ENCODE results near the gene GPD1L. TPM values are rescaled to one million over a fixed set of nuclear protein-coding genes. Genes with fewer than 3 reads are reported as not detected.

GPD1L gene
- polyA plus RNA-seq, 3 donors from 2014 or later, result 9.0 to 22.4 (median 20.8) TPM

DNA sequence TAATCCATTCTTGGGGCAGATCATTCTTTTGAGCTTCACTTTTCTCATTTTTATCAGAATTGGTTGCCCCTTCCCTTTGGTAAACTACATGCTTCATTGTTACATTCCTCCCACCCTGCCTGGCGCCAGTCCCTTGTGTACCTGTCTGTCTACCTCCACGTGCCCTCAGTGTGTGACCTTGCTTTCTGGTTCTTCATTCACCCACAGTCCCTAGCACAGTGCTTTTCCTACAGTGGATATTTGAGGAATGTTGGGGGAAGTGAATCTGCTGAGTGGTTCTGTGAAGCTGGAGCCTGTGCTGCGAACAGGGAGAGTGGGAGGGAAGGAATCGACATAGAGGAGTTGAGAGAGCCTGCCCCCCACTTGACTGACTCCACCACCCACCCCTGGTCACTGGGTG is 23.4 kb downstream of the GPD1L start:
- DNase-seq, result no peak
- Mint-ChIP-seq H3K4me3 (no peak overlapping the region), H3K36me3 (peaks cover 7 to 37% (median 20%) of the 10 kb centered on the region in 3 donors), H3K9me3 (no peaks in the 10 kb centered on the region), H3K27ac (peak overlapping the region in 3 of 6 donors; percentile 5 to 42 (median 20)), H3K4me1 (peaks cover 12 to 36% of the 10 kb centered on the region in 2 donors), H3K27me3 (ENCODE audit: low read depth in 3 of 3) (peaks cover 0 to 2% (median 1%) of the 10 kb centered on the region in 3 donors)

DNA sequence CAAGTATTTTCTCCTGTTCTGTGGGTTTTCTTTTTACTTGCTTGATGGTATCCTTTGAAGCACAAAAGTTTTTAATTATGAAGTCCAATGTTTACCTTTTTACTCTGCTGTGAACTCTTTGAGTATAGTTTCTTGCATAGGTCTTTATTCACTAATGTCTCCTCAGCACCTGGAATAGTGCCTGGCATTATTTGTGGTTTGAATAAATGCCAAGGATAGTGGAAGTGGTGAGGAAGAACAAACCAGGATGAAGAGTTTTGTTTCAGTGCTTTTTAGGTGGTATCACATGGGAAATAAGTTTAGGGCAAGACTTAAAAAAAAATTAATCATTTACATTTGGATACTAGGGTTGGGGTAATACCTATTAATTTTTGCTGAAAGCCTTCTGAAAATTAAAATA is 25.7 kb downstream of the GPD1L start:
- H3K9me3 Mint-ChIP-seq, result no peaks in the 10 kb centered on the region
- peaks cover 0 to 1% (median 0%) of the 10 kb centered on the region in 3 donors for H3K27me3 Mint-ChIP-seq (ENCODE audit: low read depth in 3 of 3)
- H3K36me3 Mint-ChIP-seq, result peaks cover 10 to 40% (median 26%) of the 10 kb centered on the region in 3 donors

DNA sequence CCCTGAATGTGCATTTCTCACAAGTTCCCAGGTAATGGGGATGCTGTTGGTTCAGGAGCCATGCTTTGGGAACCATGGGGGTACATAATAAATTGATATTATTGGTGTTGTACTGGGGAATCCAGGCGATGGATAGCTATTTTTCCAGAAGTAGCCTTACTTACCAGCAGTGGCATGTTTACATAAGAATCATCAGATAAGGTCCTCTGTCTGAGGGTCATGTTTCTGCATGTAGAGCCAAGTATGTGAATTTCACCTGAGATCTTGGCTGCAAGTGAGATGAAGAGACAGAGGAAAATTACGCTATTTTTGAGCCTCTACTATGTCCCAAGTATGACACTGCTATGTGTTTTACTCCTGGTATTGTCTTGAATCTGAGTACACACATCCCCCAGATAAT is 26.3 kb downstream of the GPD1L start:
- H3K27me3 Mint-ChIP-seq (ENCODE audit: low read depth in 3 of 3), result peaks cover 0 to 1% (median 0%) of the 10 kb centered on the region in 3 donors
- H3K9me3 Mint-ChIP-seq, result no peaks in the 10 kb centered on the region
- H3K36me3 Mint-ChIP-seq, result peaks cover 10 to 40% (median 26%) of the 10 kb centered on the region in 3 donors
- no peak overlapping the region for H3K27ac Mint-ChIP-seq
- no peak for DNase-seq
- peaks cover 2 to 24% of the 10 kb centered on the region in 2 donors for H3K4me1 Mint-ChIP-seq
- H3K4me3 Mint-ChIP-seq, result no peak overlapping the region

More for the DNA sequence above, 25.7 kb downstream of the GPD1L start:
- Mint-ChIP-seq H3K27ac (no peak overlapping the region), H3K4me3 (no peak overlapping the region), H3K4me1 (peaks cover 0 to 22% of the 10 kb centered on the region in 2 donors)
- no peak for DNase-seq

DNA sequence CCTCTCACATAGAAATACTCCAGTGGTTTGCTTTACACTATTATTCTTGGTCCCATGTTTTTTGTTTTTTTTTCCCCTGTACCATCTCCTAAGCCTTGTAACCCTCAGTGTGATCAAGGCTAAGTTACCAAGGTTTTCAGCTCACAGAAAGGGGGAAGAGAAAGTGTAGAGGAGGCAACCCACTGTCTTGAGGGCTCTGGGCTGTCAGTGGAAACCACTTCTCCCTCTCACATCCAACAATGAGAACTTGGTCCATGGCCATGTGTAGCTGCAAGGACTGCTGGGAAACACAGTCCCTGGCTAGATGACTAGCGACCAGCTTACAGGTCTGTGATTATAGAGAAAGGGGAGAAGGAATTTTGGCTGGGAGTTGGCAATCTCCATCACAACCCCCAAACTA is 30.3 kb downstream of the GPD1L start:
- DNase-seq, result no peak
- peaks cover 4 to 29% (median 12%) of the 10 kb centered on the region in 3 donors for H3K36me3 Mint-ChIP-seq
- H3K4me3 Mint-ChIP-seq, result no peak overlapping the region
- no peaks in the 10 kb centered on the region for H3K9me3 Mint-ChIP-seq
- no peak overlapping the region for H3K27ac Mint-ChIP-seq
- no peaks in the 10 kb centered on the region for H3K27me3 Mint-ChIP-seq (ENCODE audit: low read depth in 3 of 3)
- H3K4me1 Mint-ChIP-seq, result peaks cover 16 to 31% of the 10 kb centered on the region in 2 donors

DNA sequence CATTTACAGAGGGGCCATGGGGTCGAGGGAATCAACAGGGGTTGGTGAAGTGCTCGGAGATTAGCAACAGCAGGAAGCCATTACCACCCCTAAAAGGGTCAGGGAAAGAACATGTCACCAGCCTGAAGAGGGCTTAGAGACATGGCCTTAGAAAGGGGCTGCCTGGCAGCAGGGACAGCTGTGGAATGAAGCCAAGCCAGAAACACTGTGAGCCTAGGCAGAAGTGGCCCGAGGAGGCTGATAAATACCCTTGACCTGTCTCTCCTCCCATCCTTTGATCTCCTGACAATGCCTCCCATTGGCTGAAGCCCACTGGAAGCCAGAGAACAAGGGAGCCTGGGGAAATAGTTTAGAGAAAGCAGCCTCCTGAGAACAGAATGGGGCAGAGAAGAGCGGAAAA is 31.4 kb downstream of the GPD1L start:
- no peak for DNase-seq
- no peak overlapping the region for H3K4me3 Mint-ChIP-seq

DNA sequence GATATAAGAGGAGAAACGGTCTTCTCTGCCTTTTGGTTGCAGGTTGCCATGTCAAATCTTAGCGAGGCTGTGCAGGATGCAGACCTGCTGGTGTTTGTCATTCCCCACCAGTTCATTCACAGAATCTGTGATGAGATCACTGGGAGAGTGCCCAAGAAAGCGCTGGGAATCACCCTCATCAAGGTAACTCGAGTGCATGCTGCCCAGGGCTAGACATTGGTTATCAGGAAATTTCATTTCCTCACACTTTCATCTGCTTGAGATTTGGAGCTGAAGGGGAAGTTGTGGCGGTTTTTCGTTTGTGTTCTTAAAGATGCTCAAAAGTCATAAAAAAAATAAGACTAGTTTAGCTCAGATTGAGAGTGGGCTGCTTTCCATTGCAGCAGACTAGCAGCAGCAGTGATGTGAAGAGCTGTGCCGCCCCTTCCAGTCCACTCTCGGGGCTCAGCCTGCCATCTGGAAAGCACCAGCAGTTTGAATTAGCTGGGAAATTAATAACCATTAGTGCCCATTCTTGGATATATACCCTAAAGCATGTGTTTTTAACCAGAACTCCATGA is 32.2 kb downstream of the GPD1L start:
- peaks cover 16 to 31% of the 10 kb centered on the region in 2 donors for H3K4me1 Mint-ChIP-seq
- peak overlapping the region in 1 of 6 donors; percentile 7 for H3K27ac Mint-ChIP-seq
- H3K4me3 Mint-ChIP-seq, result peak overlapping the region in 2 of 5 donors; percentile 3 to 18
- peaks cover 4 to 26% (median 7%) of the 10 kb centered on the region in 3 donors for H3K36me3 Mint-ChIP-seq
- H3K27me3 Mint-ChIP-seq (ENCODE audit: low read depth in 3 of 3), result no peaks in the 10 kb centered on the region
- H3K9me3 Mint-ChIP-seq, result no peaks in the 10 kb centered on the region
- DNase-seq, result no peak

More for the DNA sequence above, 31.4 kb downstream of the GPD1L start:
- Mint-ChIP-seq H3K27ac (peak overlapping the region in 1 of 6 donors; percentile 7), H3K27me3 (ENCODE audit: low read depth in 3 of 3) (no peaks in the 10 kb centered on the region), H3K36me3 (peaks cover 4 to 26% (median 12%) of the 10 kb centered on the region in 3 donors), H3K9me3 (no peaks in the 10 kb centered on the region), H3K4me1 (peaks cover 16 to 31% of the 10 kb centered on the region in 2 donors)

DNA sequence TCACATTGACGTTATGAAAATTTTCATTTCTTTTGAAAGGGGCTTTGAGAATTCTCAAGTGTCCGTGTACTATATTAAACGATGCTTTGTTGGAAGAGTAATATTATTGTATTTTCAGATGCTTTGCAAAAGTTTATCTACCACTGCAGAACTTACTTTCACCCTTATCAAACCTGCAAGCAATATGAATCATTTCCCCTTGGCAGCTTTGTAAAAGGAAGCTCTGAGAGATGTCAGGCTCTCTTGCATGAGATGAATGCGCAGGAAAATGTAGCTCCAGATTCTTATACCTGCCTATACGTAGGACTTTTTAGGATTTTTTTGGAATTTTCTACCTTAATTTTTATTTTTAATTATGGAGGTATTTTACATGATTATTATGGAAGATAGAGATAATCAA is 34.5 kb downstream of the GPD1L start:
- Mint-ChIP-seq H3K36me3 (peaks cover 0 to 19% (median 1%) of the 10 kb centered on the region in 3 donors), H3K27ac (no peak overlapping the region), H3K4me1 (peaks cover 19 to 30% of the 10 kb centered on the region in 2 donors), H3K9me3 (no peaks in the 10 kb centered on the region), H3K4me3 (no peak overlapping the region), H3K27me3 (ENCODE audit: low read depth in 3 of 3) (no peaks in the 10 kb centered on the region)
- no peak for DNase-seq

DNA sequence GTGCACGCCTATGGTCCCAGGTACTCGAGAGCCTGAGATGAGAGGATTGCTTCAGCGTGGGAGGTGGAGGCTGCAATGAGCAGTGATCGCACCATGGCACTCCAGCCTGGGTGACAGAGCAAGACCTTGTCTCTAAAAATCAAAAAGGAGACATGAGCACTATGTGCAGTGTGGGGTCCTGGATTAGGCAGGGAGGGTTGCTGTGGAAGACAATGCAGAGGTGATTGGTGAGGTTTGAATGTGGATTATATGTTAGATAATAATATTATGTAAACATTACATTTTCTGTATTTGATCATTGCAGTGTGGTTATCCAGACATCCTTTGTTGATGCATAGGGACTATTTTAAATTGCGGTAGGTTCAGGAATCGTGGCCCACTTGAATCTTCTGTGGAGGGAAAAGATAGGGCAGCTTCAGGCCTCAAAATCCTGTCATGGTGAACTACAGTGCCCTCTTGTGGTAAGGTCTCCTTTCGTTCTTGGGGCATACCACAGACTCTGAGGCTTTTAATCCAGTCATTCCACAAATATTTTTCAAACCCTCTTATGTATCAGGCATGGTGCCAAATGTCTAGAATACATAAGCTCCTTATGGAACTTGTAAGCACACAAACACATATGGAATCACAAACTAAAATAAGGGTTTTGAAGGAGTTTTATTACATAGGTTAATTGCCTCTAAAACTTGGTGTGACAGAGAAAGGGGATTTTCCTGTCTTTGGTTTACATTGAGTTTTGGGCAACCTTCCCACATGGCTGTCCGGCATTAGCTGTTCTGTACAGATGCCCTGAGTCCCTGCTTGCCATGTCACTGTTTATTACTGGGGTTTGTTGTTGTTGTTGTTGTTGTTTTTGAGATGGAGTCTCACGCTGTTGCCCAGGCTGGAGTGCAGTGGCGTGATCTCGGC is 37.7 kb downstream of the GPD1L start:
- no peaks in the 10 kb centered on the region for H3K9me3 Mint-ChIP-seq
- peak overlapping the region in 1 of 6 donors; percentile 42 for H3K27ac Mint-ChIP-seq
- no peaks in the 10 kb centered on the region for H3K27me3 Mint-ChIP-seq (ENCODE audit: low read depth in 3 of 3)
- no peak overlapping the region for H3K4me3 Mint-ChIP-seq
- peaks cover 2 to 4% of the 10 kb centered on the region in 2 donors for H3K4me1 Mint-ChIP-seq
- DNase-seq, result peak; percentile 47 to 57 (median 56)
- peaks cover 13 to 43% (median 19%) of the 10 kb centered on the region in 3 donors for H3K36me3 Mint-ChIP-seq

DNA sequence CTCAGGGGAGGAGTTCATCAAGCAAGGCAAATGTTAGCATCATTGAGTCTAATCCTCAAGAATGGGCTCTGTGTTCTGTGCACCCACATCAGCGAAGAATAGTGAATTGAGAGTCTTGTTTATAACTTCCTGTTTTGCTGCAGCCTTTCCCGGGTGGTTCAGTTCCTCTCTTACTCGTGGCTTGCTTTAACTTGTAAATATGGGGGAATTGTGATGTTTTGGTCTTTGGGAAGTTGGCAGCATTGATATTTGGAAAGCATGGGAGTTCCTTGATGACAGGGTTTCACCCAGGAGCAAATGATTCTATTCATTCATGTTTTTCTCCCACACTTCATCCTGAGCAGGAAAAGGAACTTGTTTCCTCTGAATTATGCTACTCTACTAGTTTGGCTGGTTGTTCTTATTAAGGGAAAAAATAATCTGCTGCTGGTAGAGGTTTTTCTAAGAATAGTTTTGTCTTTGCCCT is 40.4 kb downstream of the GPD1L start:
- Mint-ChIP-seq H3K4me1 (peaks cover 0 to 2% of the 10 kb centered on the region in 2 donors), H3K4me3 (no peak overlapping the region), H3K9me3 (no peaks in the 10 kb centered on the region), H3K36me3 (peaks cover 22 to 42% (median 33%) of the 10 kb centered on the region in 3 donors), H3K27ac (peak overlapping the region in 1 of 6 donors; percentile 39), H3K27me3 (ENCODE audit: low read depth in 3 of 3) (no peaks in the 10 kb centered on the region)
- no peak for DNase-seq

DNA sequence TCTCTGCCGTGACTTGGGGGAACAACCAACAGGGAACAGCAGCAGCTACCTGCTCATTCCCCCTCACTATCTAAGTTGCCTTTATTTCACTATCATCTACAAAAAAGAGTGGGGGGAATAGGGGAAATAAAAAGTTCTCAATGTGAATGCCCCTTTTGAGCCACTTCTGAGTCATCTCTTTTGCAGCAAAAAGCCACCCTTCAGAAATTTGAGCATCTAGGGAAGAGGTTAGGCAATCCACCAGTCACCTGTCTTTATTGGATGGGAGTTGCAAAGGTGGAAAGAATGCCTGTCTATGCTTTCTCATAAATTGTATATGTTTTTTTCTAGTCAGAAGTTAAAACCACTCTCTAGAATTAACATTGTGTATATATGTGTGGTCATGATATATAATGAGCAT is 41.1 kb downstream of the GPD1L start:
- no peak for DNase-seq
- Mint-ChIP-seq H3K27me3 (ENCODE audit: low read depth in 3 of 3) (no peaks in the 10 kb centered on the region), H3K9me3 (no peaks in the 10 kb centered on the region), H3K27ac (no peak overlapping the region), H3K4me3 (no peak overlapping the region), H3K36me3 (peaks cover 29 to 47% (median 38%) of the 10 kb centered on the region in 3 donors), H3K4me1 (peaks cover 0 to 2% of the 10 kb centered on the region in 2 donors)

DNA sequence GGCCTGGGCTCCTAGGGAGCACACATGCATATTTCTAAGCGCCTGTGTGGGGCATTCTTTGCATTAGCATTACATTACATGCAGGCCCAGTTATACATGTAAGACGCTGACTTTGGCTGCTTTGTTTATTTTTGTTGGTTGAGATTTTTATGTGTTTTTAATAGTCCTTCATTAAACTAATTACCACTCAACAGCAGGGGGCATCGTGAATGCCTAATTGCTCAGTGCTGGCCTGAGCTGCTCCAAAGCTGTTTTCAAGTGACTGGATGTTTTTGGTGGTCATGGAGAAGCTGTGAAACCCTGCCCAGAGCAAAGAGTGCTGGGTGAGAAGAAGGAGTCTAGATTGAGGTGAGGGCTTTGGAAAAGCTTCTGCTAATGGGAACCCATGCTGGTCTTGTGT is 41.5 kb downstream of the GPD1L start:
- no peak overlapping the region for H3K4me3 Mint-ChIP-seq
- H3K9me3 Mint-ChIP-seq, result no peaks in the 10 kb centered on the region
- peaks cover 31 to 51% (median 40%) of the 10 kb centered on the region in 3 donors for H3K36me3 Mint-ChIP-seq
- no peak overlapping the region for H3K27ac Mint-ChIP-seq
- DNase-seq, result no peak
- H3K27me3 Mint-ChIP-seq (ENCODE audit: low read depth in 3 of 3), result no peaks in the 10 kb centered on the region
- peaks cover 0 to 2% of the 10 kb centered on the region in 2 donors for H3K4me1 Mint-ChIP-seq

DNA sequence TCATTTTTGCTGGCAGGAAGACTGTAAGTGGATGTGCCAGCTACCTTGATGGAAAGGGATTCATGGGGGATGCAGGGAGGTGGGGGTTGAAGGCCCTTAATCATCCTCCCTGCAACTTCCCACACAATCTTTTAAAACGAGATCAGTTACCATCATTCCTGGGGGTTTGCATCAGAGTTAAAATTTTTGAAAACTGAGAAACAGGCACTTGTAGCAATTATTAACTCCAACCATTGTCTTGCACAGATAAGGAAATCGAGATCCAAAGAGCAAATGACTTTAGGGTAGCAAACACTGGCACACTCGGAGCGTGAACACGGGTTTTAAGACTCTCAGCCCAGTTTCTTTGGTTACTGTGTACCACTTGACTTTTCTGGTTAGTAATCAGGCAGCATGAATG is 41.9 kb downstream of the GPD1L start:
- no peaks in the 10 kb centered on the region for H3K9me3 Mint-ChIP-seq
- no peak overlapping the region for H3K4me3 Mint-ChIP-seq
- DNase-seq, result no peak
- no peak overlapping the region for H3K27ac Mint-ChIP-seq
- peaks cover 31 to 51% (median 40%) of the 10 kb centered on the region in 3 donors for H3K36me3 Mint-ChIP-seq
- H3K27me3 Mint-ChIP-seq (ENCODE audit: low read depth in 3 of 3), result no peaks in the 10 kb centered on the region
- H3K4me1 Mint-ChIP-seq, result peaks cover 0 to 2% of the 10 kb centered on the region in 2 donors

DNA sequence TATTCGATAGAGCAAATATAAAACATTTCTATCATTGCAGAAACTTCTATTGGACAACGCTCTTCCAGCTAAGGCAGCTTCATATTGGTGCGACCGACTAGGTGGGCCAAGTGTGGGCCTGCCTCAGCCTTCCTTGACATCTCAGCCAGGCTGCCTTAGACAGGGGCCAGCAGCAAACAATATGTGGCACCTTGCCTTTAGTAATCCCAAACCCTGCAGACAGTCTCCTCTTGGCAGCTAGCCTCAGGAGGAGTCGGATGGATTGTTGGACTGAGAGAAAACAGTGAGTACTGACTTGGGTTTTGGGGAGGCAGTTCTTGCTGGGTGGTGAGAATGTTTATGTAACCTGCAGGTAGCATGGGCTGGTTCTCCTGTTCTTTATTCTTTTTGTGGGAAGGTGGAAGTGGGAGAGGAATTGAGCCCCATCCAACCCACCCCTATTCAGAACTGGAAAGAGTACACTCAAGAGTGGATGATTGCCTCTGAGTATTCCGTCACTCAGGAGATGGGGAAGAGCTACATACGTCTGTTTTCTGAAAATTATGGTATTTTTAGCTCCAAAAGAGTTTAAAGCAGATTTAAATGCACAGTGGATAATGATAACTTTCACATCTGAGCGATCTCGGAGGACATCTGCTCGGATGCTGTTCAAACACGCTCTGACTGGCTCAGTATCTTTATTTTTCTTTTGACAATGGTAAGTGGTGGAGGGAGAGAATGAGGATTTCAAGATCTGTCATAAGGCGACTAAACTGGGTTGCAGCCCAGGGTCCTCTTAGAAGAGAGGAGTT is 47.2 kb downstream of the GPD1L start:
- H3K36me3 Mint-ChIP-seq, result peaks cover 33 to 52% (median 34%) of the 10 kb centered on the region in 3 donors
- no peak overlapping the region for H3K4me3 Mint-ChIP-seq
- no peaks in the 10 kb centered on the region for H3K4me1 Mint-ChIP-seq
- no peaks in the 10 kb centered on the region for H3K27me3 Mint-ChIP-seq (ENCODE audit: low read depth in 3 of 3)
- no peaks in the 10 kb centered on the region for H3K9me3 Mint-ChIP-seq
- DNase-seq, result no peak
- H3K27ac Mint-ChIP-seq, result no peak overlapping the region

All from immature natural killer cell (primary cell).